CMK (cell line): ENCODE results near the gene KRTAP4-4.
"Not testable (repeated sequence)": the region's sequence is repeated elsewhere in the genome, so short reads cannot be mapped to it uniquely, and the experiment has no call there.

ENCODE experiments used
- DNase-seq: peaks from one replicate; pipeline ENCODE4 v3.0.0-alpha.2; 2010; ENCODE audit warnings: low read depth

The KRTAP4-4 gene

DNA sequence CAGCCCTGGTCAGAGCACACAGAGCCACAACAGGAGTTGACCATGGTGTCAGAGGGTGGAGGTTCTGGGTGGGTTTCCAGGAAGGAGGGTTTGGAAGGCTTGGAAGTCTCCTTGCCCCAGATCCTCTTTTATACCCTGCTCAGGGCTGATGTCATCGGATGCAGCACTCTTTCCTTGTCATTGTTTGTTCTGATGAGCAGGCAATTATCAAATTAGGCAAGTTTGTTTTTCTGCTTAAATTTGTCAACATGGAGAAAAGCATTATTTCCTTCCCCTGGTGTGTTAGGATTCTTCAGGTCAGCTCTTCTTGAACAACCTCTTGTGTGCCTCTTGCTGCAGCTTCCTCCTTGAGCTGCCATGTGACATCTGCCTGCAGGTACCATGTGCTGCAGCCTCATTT, at the start of gene KRTAP4-4:
Gene KRTAP4-4, minus strand, starts transcription at position 101 of the 400 bp plus-strand sequence. Its CDS starts 57 bp downstream, at position 44.
- DNase-seq: no peak

DNA sequence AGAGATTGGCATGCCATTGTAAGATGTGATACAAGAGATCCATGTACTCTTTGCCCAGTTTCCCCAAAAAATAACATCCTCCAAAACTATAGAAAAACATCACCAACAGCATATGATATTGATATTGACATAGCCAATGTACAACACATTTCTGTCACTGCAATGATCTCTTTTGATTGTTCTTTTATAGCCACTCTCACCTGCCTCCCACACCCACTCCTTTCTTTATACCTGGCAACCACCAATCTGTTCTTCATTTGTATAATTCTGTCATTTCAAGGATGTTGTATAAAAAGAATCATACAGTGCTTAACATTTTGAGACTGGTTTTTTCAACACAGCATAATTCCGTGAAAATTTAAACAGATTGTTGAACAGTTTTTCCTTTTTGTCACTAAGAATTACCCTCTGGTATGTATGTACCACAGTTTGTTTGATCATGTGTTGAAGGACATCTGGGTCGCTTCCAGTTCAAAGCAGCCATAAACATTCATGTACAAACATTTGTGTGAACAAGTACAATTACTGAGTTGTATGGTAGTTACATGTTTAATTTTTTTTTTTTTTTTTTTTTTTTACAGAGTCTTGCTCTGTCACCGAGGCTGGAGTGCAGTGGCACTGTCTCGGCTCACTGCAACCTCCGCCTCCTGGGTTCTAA, 39.0 kb upstream of the KRTAP4-4 start:
- DNase-seq: no peak

DNA sequence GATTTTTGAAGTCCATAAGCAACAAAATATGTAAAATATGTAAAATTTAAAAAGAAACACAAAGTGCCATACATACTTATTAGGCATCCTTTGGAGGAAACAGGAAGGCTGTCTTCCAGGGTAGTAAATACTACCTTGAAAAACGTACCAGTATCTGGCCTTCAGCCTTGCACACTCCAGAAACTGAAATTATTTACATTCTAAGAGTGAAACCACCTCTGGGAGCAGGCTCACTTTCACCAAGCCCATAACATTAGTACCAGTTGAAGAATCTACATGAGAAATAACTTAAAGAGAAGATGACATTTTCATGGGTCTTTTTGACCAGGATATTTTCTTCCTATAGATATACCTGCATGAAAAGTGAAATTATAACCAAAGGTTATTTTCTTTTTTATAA, 35.5 kb upstream of the KRTAP4-4 start:
- DNase-seq: no peak

DNA sequence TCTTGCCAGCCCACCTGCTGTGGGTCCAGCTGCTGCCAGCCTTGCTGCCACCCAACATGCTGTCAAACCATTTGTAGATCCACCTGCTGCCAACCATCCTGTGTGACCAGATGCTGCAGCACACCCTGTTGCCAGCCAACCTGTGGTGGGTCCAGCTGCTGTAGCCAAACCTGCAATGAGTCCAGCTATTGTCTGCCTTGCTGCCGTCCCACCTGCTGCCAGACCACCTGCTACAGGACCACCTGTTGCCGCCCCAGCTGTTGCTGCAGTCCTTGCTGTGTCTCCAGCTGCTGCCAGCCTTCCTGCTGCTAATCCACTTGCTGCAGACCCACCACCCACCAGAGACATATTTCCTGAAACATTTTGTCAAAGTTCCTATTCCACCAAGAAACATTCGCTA, 29.8 kb upstream of the KRTAP4-4 start:
- no peak for DNase-seq

DNA sequence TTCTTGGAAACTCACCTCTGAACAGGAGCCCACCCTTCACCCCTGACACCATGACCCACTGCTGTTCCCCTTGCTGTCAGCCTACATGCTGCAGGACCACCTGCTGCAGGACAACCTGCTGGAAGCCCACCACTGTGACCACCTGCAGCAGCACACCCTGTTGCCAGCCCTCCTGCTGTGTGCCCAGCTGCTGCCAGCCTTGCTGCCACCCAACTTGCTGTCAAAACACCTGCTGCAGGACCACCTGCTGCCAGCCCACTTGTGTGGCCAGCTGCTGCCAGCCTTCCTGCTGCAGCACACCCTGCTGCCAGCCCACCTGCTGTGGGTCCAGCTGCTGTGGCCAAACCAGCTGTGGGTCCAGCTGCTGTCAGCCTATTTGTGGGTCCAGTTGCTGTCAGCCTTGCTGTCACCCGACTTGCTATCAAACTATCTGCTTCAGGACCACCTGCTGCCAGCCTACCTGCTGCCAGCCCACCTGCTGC, 29.3 kb upstream of the KRTAP4-4 start, which contains the start of gene KRTAP9-1:
Gene KRTAP9-1, plus strand, starts transcription at position 51 of the 482 bp plus-strand sequence. Its CDS starts 0 bp downstream, at position 51.
- DNase-seq: not testable (repeated sequence)

DNA sequence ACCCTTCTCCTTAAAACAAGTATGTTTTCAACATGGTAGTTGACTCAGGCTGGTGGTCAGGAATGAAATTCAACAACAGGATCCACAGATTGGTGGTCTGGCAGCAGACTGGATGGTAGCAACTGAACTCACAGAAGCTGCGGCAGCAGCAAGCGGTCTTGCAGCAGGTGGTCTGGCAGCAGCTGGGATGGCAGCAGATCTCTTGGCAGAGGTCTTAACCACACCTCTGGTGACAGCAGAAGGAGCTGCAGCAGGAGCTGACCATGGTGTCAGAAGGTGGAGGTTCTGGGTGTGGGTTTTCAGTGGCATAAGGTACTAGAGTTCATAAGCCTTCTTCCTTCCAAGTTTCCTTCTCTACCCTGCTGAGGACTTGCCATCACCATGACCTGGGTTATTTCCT, 26.3 kb upstream of the KRTAP4-4 start:
- no peak for DNase-seq

DNA sequence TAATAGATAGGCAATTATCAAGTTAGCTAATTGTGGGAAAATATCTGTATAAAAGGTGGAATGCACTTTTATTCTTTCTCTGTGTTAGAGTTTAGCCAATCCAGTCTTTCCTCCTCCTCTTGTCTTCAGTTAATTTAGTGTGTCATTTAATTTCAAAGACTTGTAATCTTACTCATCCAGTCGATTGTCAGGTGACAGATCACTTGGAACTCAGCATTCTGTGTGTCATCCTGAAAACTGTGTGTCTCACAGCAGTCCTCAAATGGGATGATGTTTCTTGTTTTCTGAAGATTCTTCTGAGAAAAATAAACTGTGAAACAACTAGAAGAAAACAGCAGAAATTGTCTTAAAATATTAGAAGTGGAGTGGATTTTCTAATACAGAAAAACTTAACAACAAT, 24.5 kb upstream of the KRTAP4-4 start:
- DNase-seq: no peak

DNA sequence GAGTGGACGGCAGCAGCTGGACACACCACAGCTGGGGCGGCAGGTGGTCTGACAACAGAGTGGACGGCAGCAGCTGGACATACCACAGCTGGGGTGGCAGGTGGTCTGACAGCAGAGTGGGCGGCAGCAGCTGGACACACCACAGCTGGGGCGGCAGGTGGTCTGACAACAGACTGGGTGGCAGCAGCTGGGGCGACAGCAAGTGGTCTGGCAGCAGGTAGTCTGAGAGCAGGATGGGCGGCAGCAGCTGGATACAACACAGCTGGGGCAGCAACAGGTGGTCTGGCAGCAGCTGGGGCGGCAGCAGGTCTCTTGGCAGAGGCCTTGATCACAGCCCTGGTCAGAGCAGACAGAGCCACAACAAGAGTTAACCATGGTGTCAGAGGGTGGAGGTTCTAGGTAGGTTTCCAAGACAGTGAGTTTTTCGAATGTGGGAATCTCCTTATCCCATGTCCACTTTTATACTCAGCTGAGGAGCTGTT, 24.0 kb upstream of the KRTAP4-4 start, which contains the start of gene KRTAP4-1:
Gene KRTAP4-1, minus strand, starts transcription at position 432 of the 482 bp plus-strand sequence. Its CDS starts 57 bp downstream, at position 375.
- DNase-seq: no peak

DNA sequence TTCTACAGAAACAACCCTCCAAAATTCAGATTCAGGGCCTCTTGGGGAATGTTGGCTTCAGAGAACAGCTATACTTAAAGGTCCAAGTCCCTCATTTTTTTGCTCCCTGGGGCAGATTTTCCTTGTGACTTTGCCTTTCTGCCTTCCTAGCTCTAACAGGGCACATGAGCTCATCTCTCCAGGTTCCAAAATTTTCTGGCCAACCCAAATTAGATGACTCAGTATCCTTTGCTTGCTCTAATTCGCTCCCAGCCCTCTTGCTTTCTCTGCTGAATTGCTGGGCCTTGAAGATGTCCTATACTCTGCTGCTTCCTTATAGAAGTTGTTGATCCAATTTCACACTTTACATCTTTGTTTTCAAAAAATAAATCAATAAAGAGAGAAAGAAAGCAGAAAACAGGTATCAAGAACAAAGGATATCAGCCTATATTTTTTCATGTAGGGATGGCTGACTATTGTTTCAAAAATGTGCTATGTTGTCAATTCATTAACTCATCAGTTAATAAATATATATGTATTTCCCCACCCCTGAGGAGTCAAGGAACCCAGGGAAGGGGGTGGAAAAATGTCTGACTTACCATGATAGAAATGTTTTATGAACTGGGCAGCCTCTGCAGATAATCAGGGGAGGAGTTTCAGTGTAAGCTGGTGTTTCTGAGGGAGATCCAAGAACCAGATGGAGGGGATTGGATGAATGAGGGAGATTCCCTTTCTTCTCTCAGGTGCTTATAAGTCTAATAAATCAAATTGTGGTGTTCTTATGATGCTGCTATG, 18.5 kb upstream of the KRTAP4-4 start:
- DNase-seq: no peak

DNA sequence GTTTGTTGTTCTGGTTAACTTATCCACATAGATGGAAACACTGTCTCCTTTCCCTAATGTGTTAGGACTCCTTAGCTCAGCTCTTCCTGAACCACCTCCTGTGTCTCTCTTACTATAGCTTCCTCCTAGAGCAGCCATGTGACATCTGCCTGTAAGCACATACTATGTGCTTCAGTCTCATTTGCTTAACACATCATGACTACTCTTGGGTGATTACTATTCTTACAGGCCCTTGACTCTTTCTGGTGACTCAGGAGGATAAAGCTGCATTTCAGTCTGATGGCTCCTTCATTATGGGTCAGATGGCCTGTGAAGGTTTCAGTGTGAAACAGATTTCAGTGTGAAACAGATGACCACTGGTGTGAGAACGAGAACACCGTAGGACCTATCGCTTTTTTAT, 17.8 kb upstream of the KRTAP4-4 start:
- no peak for DNase-seq

DNA sequence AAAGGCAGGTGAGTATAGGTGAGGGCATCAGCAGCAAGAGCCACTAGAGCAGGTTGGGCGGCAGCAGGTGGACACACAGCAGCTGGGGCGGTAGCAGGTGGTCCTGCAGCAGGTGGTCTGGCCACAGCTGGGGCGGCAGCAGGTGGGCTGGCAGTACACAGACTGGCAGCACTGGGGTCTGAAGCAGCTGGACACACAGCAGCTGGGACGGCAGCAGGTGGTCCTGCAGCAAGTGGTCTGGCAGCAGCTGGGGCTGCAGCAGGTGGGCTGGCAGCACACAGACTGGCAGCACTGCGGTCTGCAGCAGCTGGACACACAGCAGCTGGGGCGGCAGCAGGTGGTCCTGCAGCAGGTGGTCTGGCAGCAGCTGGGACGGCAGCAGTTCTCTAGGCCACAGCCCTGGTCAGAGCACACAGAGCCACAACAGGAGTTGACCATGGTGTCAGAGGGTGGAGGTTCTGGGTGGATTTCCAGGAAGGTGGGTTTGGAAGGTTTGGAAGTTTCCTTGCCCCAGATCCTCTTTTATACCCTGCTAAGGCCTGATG, 17.3 kb upstream of the KRTAP4-4 start, which contains the start of gene KRTAP4-2:
Gene KRTAP4-2, minus strand, starts transcription at position 495 of the 545 bp plus-strand sequence. Its CDS starts 57 bp downstream, at position 438.
- no peak for DNase-seq

DNA sequence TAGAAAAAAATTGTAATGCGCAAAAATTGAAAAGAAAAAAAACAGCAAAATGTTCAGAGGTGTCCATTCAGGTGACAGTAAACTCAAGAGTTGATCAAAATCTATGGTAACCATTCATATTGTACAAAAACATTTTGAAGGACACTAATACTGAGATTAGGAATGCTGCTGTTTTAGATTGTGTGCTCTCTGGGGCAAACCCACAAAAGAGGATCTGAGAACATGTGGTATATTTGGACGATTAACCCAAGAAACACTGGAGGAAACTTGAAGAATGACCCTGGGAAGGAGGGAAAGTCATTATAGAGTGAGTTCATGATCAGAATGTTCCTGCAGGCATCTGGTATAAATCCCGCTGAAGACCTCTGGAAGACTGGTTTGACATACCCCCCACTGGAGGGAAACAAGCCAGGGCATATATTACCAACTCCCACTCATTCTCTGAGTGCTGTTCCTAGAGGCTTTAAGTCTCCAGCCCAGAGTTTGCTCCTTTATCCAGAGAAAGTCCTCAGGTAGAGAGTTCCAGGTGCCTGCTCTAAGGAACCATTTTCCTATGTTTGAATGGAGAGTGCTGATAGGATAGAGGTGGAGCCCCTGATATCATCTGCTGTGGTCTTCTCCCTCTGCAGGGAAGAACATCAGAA, 16.3 kb upstream of the KRTAP4-4 start:
- no peak for DNase-seq

DNA sequence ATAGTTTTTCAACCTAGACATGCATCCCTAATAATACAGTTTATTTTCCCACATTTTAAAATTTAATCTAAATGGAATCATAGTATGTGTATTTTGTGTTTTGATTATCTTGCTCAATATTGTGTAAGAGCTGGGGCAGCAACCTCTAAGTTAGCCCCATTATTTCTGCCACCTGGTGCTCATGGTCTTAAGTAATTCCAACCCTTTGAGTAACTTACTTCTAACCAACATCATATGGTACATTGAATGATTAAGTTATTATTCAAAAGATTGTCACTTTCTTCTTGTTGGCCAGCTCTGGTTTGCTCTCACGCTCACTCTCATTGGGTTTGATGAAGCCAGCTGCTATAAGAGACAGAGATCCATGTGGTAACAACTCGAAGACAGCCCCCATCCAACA, 11.3 kb upstream of the KRTAP4-4 start:
- DNase-seq: no peak

DNA sequence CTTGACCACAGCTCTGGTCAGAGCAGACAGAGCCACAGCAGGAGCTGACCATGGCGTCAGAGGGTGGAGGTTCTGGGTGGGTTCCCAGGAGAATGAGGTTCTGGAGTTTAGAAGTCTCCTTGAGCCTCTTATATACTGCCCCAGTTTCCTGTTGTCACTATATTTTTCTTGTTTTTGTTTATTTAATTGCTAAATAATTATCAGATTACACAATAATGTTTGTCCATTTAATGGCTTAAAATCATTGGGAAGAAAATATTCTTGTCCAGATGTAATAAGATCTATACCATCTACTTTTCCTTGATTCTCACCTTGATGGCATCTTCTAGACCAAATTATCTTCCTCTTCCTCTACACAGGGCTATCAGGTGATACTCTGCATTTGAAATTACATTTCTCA, 7.6 kb upstream of the KRTAP4-4 start, which contains the start of gene KRTAP4-3:
Gene KRTAP4-3, minus strand, starts transcription at position 101 of the 400 bp plus-strand sequence. Its CDS starts 49 bp downstream, at position 52.
- DNase-seq: no peak

DNA sequence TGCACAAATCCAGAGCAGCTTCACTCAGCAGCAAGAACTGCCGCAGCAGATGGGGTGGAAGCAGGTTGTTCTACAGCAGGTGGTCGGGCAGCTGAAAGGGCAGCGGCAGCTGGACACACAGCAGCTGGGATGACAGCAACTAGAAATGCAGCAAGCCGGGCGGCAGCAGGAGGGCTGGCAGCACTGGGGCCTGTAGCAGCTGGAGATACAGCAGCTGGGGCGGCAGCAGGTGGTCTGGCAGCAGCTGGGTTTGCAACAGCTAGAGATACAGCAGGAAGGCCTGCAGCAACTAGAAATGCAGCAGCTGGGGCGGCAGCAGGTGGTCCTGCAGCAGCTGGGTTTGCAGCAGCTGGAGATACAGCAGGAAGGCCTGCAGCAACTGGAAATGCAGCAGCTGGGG, 7.0 kb upstream of the KRTAP4-4 start:
- DNase-seq: no peak

DNA sequence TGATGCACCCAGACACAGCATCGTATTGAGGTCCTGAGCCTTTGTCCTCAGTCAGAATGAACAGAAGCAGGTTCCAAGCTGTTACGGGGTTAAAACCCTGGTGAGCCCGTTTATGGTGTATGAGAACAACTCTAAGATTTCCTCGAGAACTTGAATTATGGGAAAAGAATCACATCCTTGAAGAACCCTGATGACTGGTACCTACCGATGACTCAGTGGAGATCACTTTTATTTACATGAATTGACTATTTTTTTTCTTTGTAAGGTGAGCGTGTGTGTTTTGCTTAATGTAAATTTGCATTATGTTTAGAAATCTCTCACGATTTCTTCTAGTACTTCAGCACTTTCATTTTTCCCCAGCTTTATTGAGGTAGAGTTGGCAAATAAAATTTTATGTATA, 3.3 kb upstream of the KRTAP4-4 start:
- DNase-seq: no peak

DNA sequence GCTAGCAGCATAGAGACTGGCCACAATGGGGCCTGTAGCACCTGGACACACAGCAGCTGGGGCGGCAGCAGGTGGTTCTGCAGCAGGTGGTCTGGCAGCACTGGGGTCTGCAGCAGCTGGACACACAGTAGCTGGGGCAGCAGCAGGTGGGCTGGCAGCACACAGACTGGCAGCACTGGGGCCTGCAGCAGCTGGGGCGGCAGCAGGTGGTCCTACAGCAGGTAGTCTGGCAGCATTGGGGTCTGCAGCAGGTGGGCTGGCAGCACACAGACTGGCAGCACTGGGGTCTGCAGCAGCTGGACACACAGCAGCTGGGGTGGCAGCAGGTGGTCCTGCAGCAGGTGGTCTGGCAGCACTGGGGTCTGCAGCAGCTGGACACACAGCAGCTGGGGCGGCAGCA, 358 bp downstream of the KRTAP4-4 start:
- not testable (repeated sequence) for DNase-seq

DNA sequence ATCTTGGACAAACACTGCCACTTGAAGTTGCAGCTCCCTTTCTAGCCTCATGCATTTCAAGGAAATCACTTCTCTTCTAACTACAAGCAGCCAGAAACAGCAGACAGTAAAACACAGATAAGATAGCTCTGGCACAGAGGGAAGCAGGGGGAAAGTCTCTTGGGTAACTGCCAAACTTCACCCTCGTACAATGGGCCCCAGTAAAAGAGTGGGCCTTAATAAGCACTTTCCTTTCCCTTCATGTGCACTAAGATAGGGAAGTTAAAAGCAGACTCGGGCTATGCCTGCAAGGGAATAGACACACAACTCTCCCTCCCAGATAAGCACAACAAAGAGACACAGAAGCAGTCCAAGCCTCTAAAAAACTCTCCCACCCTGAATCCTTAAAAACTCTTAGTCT, 6.7 kb downstream of the KRTAP4-4 start:
- peak; percentile 30 for DNase-seq

DNA sequence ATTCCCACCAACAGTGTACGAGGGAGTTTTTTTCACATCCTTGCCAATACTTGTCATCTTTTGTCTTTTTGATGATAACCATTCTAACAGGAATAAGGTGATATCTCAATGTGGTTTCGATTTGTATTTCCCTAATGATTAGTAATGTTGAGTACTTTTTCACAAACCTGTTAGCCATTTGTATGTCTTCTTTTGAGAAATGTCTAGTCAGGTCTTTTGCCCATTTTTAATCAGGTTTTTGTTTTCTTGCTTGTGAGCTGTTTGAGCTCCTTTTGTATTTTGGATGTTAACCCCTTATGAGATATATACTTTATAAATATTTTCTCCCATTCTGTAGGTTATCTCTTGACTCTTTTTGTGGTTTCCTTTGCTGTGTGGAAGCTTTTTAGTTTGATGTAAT, 9.0 kb downstream of the KRTAP4-4 start:
- no peak for DNase-seq

DNA sequence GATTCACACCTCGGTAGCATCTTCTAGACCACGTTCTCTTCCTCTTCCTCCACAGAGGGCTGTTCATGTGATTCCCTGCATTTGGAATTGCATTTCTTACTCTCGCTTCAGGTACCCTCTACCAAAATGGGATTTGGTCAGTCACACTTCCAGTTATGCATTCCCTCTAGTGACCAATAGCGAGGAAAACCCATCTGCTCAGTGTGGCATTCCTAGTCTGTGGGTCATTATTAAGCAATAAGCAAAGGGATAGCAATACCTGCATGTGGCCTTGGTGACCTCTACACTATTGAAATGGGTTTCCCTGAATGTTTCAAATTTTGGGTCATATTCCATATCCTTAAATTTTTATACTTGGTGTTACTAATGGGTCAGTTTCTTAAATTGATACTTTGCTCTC, 10.5 kb downstream of the KRTAP4-4 start:
- DNase-seq: no peak

DNA sequence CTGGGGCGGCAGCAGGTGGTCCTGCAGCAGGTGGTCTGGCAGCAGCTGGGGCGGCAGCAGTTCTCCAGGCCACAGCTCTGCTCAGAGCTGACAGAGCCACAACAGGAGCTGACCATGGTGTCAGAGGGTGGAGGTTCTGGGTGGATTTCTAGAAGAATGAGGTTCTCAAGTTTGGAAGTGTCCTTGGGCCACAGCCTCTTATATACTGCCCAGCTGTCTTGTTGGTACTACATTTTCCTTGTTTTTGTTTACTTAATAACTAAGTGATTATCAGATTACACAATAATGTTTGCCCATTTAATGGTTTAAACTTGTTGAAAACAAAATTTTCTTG, 10.9 kb downstream of the KRTAP4-4 start, which contains the start of gene KRTAP4-5:
Gene KRTAP4-5, minus strand, starts transcription at position 174 of the 334 bp plus-strand sequence. Its CDS starts 58 bp downstream, at position 116.
- DNase-seq: no peak
